ENCODE results near the gene FAHD2A.
"Not testable (repeated sequence)": the region's sequence is repeated elsewhere in the genome, so short reads cannot be mapped to it uniquely, and the experiment has no call there.

- not testable (repeated sequence) for TF ChIP-seq CTCF, POLR2A (IDR thresholded peaks at IDR 0.05)
These were observed 42.8 kb downstream of the FAHD2A start for GRCh38 chr2:95445317-95445716.
